HG02678 (cell line): ENCODE results near the gene DUSP15.
"Not testable (repeated sequence)": the region's sequence is repeated elsewhere in the genome, so short reads cannot be mapped to it uniquely, and the experiment has no call there.

Experiments
- ATAC-seq: cut with Tn5 transposase; IDR thresholded peaks from one replicate; pipeline ENCODE4 v1.9.1; 2021; ENCODE audit warnings: mild to moderate bottlenecking, moderate library complexity; ENCODE audit not compliant: unreplicated experiment

Gene DUSP15

DNA sequence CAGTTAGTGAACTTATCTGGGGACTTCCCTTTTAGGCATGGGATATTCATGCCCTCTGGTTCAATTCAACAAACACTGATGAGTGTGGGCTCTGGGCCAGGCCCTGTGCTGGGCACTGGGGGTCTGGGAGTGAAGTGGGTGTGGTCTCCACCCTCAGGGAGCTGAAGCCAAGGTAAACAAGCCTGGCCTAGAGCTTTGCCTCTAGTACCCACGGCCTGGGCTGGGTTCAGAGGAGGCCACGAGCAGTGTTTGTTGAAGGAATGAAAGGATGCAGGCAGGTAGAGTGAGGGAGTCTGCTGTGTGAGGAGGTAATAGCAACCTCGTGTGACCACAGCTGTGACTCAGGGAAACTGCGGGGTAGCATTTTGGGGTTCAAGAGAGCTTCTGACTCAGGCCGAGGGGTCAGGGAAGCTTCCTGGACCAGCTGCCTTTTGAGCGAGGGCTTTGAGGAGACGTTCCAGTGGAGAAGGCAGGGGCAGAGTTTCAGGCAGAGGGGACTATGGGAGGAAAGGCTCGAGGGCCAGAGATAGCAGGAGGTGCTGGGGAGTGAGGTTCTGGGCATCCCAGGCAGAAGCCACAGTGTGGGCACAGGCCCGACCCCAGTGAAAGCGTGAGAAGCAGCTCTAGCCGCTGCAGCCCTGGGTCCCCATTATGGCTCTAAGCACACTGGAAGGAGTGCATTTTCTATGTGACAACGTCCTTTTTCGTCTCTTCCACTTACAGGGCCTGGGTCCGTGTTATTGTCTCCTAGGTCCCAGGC is 45.6 kb downstream of the DUSP15 start:
- no peak for ATAC-seq

DNA sequence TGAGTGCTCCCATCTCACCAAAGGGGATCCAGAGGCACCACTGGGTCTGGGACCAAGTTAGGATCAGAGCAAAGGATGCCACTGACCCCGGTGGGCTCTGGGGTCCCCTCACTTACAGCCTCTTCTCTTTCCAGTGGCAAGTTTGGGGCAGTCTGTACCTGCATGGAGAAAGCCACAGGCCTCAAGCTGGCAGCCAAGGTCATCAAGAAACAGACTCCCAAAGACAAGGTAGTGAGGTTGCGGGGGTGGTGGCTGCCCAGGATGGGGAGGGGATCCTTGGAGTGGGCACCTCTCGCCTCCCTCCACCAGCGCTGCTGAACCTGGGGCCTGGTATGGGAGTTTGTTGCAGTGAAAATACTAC is 46.2 kb downstream of the DUSP15 start:
- no peak for ATAC-seq

- no peak for ATAC-seq
These were observed 46.8 kb downstream of the DUSP15 start for GRCh38 chr20:31823360-31824124.

- peak; percentile 75 for ATAC-seq
These were observed 47.7 kb downstream of the DUSP15 start for GRCh38 chr20:31822421-31823330.

DNA sequence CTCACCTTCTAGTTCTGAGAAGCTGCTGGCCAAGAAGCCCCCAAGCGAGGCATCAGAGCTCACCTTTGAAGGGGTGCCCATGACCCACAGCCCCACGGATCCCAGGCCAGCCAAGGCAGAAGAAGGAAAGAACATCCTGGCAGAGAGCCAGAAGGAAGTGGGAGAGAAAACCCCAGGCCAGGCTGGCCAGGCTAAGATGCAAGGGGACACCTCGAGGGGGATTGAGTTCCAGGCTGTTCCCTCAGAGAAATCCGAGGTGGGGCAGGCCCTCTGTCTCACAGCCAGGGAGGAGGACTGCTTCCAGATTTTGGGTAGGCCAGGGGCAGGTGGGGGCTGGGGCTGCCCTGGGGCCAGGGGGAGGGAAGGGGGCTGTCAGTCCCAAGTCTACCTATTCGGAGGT is 48.9 kb downstream of the DUSP15 start:
- ATAC-seq = no peak

- no peak for ATAC-seq
These were observed 50.1 kb downstream of the DUSP15 start for GRCh38 chr20:31820228-31820627.

GRCh38 chr20:31819083-31819784 is 51.1 kb downstream of the DUSP15 start, which contains the start of gene MYLK2:
TSS of gene MYLK2 (plus strand) at chr20:31819356. CDS start at chr20:31819581, 225 bp downstream.
- ATAC-seq = no peak

- no peak for ATAC-seq
These were observed 51.9 kb downstream of the DUSP15 start for GRCh38 chr20:31818376-31818908.

DNA sequence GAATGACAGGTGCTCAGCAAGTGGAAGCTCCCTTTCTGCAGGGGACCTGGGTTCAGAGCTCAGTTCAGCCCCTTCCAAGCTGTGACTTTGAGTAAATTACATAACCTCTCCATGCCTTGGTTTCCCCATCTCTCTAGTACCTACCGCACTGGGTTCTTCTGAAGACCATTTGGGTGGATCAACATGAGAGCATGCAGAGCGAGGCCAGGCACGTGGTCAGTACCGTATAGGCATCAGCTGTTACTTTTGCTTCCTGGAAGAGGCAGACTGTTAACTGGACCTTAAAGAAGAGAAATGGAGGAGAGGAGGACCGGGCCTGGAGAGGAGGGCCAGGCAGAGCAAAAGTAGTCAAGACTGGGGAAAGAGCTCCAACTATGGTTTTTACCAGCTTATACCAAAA is 52.9 kb downstream of the DUSP15 start:
- no peak for ATAC-seq

DNA sequence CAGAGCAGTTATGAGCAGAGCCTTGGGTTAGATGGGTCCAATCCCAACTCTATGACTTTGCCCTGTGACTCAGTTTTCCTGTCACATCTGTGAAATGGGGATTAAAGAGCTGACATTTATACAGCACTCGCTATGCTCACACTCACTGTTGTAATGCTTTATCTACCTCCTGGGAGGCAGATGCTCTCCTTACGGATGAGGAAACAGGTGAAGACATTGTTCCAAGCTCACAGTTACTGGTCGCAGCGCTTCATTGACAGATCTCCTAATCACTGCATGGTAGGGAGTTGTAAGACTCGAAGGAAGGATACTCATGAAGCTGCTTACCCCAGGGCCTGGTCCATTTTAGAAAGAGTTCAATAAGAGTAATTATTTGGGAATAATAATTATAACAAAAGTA is 54.1 kb downstream of the DUSP15 start:
- no peak for ATAC-seq

GRCh38 chr20:31815408-31816188 is 54.7 kb downstream of the DUSP15 start:
- no peak for ATAC-seq

DNA sequence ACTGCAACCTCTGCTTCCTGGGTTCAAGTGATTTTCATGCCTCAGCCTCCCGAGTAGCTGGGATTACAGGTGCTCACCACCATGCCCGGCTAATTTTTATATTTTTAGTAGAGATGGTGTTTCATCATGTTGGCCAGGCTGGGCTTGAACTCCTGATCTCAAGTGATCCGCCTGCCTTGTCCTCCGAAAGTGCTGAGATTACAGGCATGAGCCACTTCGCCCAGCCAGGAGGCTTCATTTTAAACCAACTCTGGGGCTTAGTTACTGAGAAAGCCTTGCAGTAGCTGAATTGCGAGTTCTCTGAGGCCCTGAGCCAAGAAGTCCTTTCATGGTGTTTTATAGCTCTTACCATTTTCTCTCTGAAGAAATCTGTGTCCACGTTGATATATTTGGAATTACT is 56.2 kb downstream of the DUSP15 start:
- ATAC-seq = not testable (repeated sequence)

GRCh38 chr20:31813611-31814010 is 56.7 kb downstream of the DUSP15 start:
- no peak for ATAC-seq

- ATAC-seq = no peak
These were observed 58.3 kb downstream of the DUSP15 start for GRCh38 chr20:31811796-31812728.

DNA sequence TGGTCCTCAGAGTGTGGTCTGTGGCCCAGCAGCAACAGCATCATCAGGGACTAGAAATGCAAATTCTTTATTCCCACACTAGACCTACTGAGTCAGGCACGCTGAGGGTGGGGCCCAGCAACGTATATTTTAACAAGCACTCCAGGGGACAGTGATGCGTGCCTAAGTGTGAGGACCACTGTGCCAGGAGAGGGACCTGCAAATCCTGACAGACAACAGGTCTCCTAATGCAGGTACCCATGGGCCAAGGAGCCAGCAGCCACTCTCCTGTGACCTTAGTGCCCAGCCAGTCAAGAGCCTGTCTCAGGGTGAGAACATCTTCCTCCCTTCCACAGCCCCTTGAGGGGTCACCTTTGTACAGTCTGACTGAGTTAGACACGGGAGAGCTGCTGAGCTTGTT is 59.1 kb downstream of the DUSP15 start:
- ATAC-seq = no peak
